ENCODE results near the gene MAST4. TPM values are rescaled to one million over a fixed set of nuclear protein-coding genes. Genes with fewer than 3 reads are reported as not detected.

MAST4 gene
- total RNA-seq, 4 donors from 2014 or later = 55.3 to 148 (median 110) TPM

DNA sequence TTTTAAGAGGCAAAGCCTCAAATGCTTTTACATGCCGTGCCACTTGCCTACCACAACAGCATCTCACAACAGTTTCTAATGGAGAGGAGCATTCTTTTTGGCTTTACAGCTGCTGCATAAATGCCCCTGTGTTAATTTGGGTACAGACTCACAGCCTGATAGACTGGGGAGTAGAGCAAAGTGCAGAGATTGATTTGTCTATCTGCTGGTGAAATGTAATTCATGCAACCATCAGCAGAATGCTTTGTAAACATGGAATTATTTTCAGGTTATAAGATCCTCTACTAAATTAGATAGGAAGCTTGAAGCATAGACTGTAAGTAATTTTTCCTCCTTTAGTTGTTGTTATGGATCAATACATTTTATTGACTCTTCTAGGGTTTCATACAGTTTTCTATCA, 430.1 kb downstream of the MAST4 start:
- no peak overlapping the region for H3K4me3 ChIP-seq
- H3K9me3 ChIP-seq = no peaks in the 10 kb centered on the region
- intact Hi-C loops (cut with DNase I) = no loop called here
- peaks cover 5 to 71% (median 16%) of the 10 kb centered on the region in 3 donors for H3K4me1 ChIP-seq
- peaks cover 0 to 30% (median 0%) of the 10 kb centered on the region in 3 donors for H3K36me3 ChIP-seq
- TF ChIP-seq CTCF (IDR thresholded peaks at IDR 0.05) (no peak), POLR2A (IDR thresholded peaks at IDR 0.05) (no peak)
- WGBS, 2 donors = 100% methylated on average over 1 of the region's 1 CpG
- DNase-seq = no peak
- no peak overlapping the region for H3K27ac ChIP-seq
- H3K27me3 ChIP-seq = no peaks in the 10 kb centered on the region

GRCh38 chr5:67027171-67027570, 431.0 kb downstream of the MAST4 start:
- intact Hi-C loops (cut with DNase I) = no loop called here
- H3K4me1 ChIP-seq = peaks cover 13 to 71% (median 17%) of the 10 kb centered on the region in 3 donors
- H3K9me3 ChIP-seq = no peaks in the 10 kb centered on the region
- TF ChIP-seq POLR2A (IDR thresholded peaks at IDR 0.05) (no peak), CTCF (IDR thresholded peaks at IDR 0.05) (no peak)
- DNase-seq = no peak
- no peaks in the 10 kb centered on the region for H3K27me3 ChIP-seq
- WGBS, 2 donors = 81 to 91% methylated on average over 2 of the region's 2 CpGs
- no peak overlapping the region for H3K27ac ChIP-seq
- H3K4me3 ChIP-seq = no peak overlapping the region
- H3K36me3 ChIP-seq = peaks cover 0 to 30% (median 0%) of the 10 kb centered on the region in 3 donors

GRCh38 chr5:67028371-67028770, 432.2 kb downstream of the MAST4 start:
- DNase-seq = no peak
- Histone ChIP-seq H3K4me3 (no peak overlapping the region), H3K36me3 (peaks cover 0 to 30% (median 0%) of the 10 kb centered on the region in 3 donors), H3K9me3 (no peaks in the 10 kb centered on the region), H3K4me1 (peaks cover 8 to 72% (median 14%) of the 10 kb centered on the region in 3 donors), H3K27me3 (no peaks in the 10 kb centered on the region), H3K27ac (no peak overlapping the region)
- intact Hi-C loops (cut with DNase I) = no loop called here
- 73 to 87% methylated on average over 4 of the region's 4 CpGs for WGBS, 2 donors
- TF ChIP-seq CTCF (IDR thresholded peaks at IDR 0.05) (no peak), POLR2A (IDR thresholded peaks at IDR 0.05) (no peak)

DNA sequence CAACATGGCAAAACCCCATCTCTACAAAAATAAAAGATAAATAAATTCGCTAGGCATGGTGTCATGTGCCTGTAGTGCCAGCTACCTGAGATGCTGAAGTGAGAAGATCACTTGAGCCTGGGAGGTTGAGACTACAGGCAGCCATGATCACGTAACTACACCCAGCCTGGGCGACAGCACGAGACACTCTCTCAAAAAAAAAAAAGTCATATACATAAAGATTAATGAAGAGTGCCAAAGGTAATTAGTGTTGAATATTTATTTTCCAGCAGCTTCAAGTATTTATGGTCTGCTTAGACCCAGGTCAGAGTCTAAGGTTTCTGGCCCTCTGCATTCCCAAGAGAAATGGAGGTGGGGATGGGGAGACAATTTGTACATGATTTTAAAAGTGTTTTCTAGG, 432.7 kb downstream of the MAST4 start:
- Histone ChIP-seq H3K9me3 (no peaks in the 10 kb centered on the region), H3K36me3 (peaks cover 0 to 30% (median 0%) of the 10 kb centered on the region in 3 donors), H3K27me3 (no peaks in the 10 kb centered on the region), H3K4me1 (peaks cover 11 to 78% (median 17%) of the 10 kb centered on the region in 3 donors), H3K4me3 (no peak overlapping the region), H3K27ac (no peak overlapping the region)
- 87 to 93% methylated on average over 4 of the region's 4 CpGs for WGBS, 2 donors
- intact Hi-C loops (cut with DNase I) = no loop called here
- no peak for DNase-seq
- TF ChIP-seq POLR2A (IDR thresholded peaks at IDR 0.05) = no peak
- TF ChIP-seq CTCF (IDR thresholded peaks at IDR 0.05) = no peak

DNA sequence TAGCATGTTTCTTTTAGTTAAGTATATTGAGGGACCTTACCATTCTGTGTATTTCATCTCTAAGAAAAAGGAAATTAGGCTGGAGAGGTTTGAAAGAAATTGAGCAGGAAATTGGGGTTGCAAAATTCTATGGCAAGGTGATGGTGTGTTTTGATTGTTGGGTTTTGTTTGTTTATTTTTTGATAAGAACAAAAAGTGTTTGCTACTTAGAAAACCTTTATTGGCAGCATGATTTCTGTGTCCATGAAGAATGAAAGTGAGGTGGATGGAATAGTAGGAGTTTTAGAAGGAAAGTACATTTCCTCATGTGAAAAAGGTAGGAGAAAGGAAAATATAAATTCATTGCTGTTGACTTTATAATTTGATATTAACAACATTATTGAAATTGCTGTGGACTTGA, 433.3 kb downstream of the MAST4 start:
- H3K9me3 ChIP-seq = no peaks in the 10 kb centered on the region
- no peak for DNase-seq
- no peak overlapping the region for H3K4me3 ChIP-seq
- H3K27ac ChIP-seq = no peak overlapping the region
- peaks cover 0 to 30% (median 0%) of the 10 kb centered on the region in 3 donors for H3K36me3 ChIP-seq
- intact Hi-C loops (cut with DNase I) = no loop called here
- TF ChIP-seq CTCF (IDR thresholded peaks at IDR 0.05) (no peak), POLR2A (IDR thresholded peaks at IDR 0.05) (no peak)
- H3K27me3 ChIP-seq = no peaks in the 10 kb centered on the region
- peaks cover 11 to 84% (median 21%) of the 10 kb centered on the region in 3 donors for H3K4me1 ChIP-seq

Measured in esophagus squamous epithelium (tissue), 5 donors.